ENCODE measurements around the gene FOXD4L6.
"Not testable (repeated sequence)": the region's sequence is repeated elsewhere in the genome, so short reads cannot be mapped to it uniquely, and the experiment has no call there.

Gene FOXD4L6

GRCh38 chr9:41100508-41100907, 28.0 kb downstream of the FOXD4L6 start:
- in situ Hi-C loops (cut with MboI; ENCODE audit: low sequenced_read_pairs): not testable (repeated sequence)

- in situ Hi-C loops (cut with MboI; ENCODE audit: low sequenced_read_pairs): not testable (repeated sequence)
Measured at GRCh38 chr9:41098759-41099158, 29.7 kb downstream of the FOXD4L6 start.

- in situ Hi-C loops (cut with MboI; ENCODE audit: low sequenced_read_pairs): not testable (repeated sequence)
Measured at GRCh38 chr9:41095060-41095459, 33.4 kb downstream of the FOXD4L6 start.

- in situ Hi-C loops (cut with MboI; ENCODE audit: low sequenced_read_pairs): not testable (repeated sequence)
Measured at GRCh38 chr9:41094010-41094773, 34.3 kb downstream of the FOXD4L6 start.

GRCh38 chr9:41090922-41091321, 37.6 kb downstream of the FOXD4L6 start:
- in situ Hi-C loops (cut with MboI; ENCODE audit: low sequenced_read_pairs): not testable (repeated sequence)

GRCh38 chr9:41090386-41090785, 38.1 kb downstream of the FOXD4L6 start:
- in situ Hi-C loops (cut with MboI; ENCODE audit: low sequenced_read_pairs): not testable (repeated sequence)

- in situ Hi-C loops (cut with MboI; ENCODE audit: low sequenced_read_pairs): not testable (repeated sequence)
Measured at GRCh38 chr9:41088450-41089059, 39.9 kb downstream of the FOXD4L6 start.

GRCh38 chr9:41087929-41088328, 40.6 kb downstream of the FOXD4L6 start:
- in situ Hi-C loops (cut with MboI; ENCODE audit: low sequenced_read_pairs): not testable (repeated sequence)

GRCh38 chr9:41087157-41087780, 41.2 kb downstream of the FOXD4L6 start:
- in situ Hi-C loops (cut with MboI; ENCODE audit: low sequenced_read_pairs): not testable (repeated sequence)

GRCh38 chr9:41086685-41087084, 41.8 kb downstream of the FOXD4L6 start:
- in situ Hi-C loops (cut with MboI; ENCODE audit: low sequenced_read_pairs): not testable (repeated sequence)

GRCh38 chr9:41086215-41086614, 42.3 kb downstream of the FOXD4L6 start:
- in situ Hi-C loops (cut with MboI; ENCODE audit: low sequenced_read_pairs): not testable (repeated sequence)

- in situ Hi-C loops (cut with MboI; ENCODE audit: low sequenced_read_pairs): not testable (repeated sequence)
Measured at GRCh38 chr9:41082358-41082757, 46.1 kb downstream of the FOXD4L6 start.

GRCh38 chr9:41079464-41079863, 49.0 kb downstream of the FOXD4L6 start:
- in situ Hi-C loops (cut with MboI; ENCODE audit: low sequenced_read_pairs): not testable (repeated sequence)

- in situ Hi-C loops (cut with MboI; ENCODE audit: low sequenced_read_pairs): not testable (repeated sequence)
Measured at GRCh38 chr9:41077586-41077985, 50.9 kb downstream of the FOXD4L6 start.

Data from hTERT RPE-1 (cell line).